OCI-LY3 (cell line): ENCODE measurements around the gene SMYD3.

Source experiments
- CTCF ChIP-seq: fragments of 200-600, 300-600 bp; sonication (generic); IDR thresholded peaks from 2 replicates; pipeline ENCODE4 v1.5.1; 2014; ENCODE audit warnings: antibody characterized with exemption, low read length, low read depth
- EZH2phosphoT487 ChIP-seq: fragments of 200-600 bp; shearing (Covaris generic); IDR thresholded peaks from 2 replicates; pipeline ENCODE4 v1.6.1; 2018; ENCODE audit warnings: antibody characterized with exemption, mixed run types, low read depth

- no peak for TF ChIP-seq CTCF
- TF ChIP-seq EZH2phosphoT487, result no peak
These were observed 23.4 kb upstream of the SMYD3 start for GRCh38 chr1:246530482-246530881.
